GM21390 (cell line): ENCODE data around the gene FYN.
"Not testable (repeated sequence)": the region's sequence is repeated elsewhere in the genome, so short reads cannot be mapped to it uniquely, and the experiment has no call there.

Source experiments
- ATAC-seq: cut with Tn5 transposase; IDR thresholded peaks from one replicate; pipeline ENCODE4 v1.9.1; 2021; ENCODE audit not compliant: unreplicated experiment

FYN gene

DNA sequence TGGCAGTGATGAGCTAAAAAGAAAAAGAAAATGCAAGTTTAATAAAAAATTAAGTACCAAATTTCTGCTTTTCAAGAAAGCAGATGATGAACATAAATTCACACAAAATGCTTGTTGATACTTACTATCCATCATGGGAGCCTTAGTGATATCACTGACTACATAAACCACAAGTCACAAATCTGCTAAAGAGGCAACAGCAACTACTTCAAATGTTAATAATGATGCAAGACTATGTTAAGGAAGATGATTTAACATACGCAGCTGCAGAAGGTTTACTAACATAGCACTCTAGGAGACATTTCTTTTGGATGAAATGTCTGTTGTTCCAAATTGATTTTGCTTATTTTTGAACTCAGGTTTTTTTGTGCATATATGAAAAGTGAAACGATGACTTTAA lies 18.6 kb downstream of the FYN start:
- no peak for ATAC-seq

DNA sequence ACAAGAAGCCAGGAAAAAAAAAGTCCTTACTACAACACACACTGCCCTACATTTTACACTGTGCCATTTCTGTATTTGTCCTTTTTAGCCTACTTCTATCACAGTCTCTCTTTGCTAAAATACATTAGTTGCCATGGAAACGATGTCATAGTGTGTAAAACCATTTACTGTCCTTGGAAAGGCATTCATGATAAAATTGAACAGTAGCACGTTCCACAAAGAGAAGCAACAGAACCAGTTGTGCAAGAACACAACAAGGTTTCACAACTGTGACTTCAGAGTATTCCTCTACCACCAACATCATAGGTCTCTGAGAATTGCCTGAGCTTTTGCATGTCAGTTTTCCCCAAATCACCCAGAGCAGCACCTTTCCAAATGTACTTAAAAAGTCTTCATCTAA lies 20.5 kb downstream of the FYN start:
- no peak for ATAC-seq

DNA sequence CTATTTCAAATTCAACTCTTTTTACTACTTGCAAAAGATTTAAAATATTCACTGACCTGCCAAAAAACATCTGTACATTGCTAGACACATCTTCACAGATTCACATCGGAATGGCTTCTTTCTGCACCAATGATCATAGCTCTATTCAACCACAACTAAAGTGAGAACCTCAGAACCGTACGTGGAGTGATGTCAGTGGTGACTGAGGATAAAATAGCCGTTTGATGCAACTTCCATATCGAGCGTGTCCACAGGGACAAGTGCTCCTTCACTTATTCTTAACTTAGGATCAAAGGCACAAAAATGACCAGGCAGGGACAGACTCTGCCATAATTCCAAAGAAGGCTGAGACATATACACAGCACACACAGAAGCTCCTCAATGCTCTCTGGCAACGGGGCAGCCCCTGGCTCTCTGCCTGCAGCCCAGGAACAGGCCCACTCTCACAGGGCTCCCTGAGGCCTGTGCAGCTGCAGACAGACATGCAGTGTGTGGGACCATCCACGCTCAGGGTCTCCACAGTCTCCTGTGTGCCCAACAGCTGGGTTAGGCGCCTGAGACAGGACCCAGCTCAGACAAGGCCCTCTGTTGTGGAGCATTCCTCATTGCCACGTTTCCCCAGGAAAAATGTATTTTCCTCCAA lies 22.8 kb downstream of the FYN start:
- ATAC-seq, result peak; percentile 58

DNA sequence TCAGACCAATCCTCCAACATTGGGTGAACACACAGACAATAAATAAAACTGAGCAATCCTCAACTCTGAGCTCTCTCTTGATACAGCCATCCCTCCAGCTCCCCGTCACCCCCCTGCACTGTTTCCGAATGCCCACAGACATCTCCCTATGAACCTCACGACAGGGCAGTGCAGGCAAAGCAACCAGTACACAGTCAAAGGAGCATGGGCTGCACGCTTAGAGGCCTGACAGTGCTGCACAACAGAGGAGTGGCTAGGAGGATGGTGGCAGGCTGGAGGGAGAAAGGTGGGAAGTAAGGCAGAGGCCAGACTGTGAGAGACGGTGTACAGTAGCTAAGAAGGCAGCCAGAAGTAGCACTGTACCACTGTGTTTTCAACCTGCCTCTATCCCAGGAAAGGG lies 24.0 kb downstream of the FYN start:
- no peak for ATAC-seq

DNA sequence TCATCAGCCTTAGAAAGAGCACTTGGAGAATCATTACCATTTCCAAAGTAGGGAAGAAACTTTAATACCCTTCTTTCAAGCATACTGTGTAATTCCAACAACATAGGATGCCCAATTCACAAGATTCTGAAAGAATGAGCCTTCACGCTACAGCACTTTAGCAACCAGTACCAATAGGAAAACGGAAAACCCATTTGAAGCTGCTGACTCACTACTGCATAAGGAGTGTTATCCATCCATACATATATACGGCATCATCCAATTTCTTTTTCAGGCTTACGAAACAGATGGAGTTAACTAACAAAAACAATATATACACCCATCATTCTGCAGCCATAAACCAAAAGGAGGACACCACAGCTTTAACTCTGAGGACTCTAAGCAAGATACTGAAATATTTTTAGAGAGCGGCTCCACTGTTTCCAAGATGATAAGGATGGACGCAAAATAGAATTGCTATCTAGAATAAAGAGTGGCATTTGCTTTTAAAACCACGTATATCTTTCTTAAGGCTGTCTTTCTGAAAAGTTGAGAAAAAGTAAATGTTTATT lies 24.9 kb downstream of the FYN start:
- no peak for ATAC-seq

DNA sequence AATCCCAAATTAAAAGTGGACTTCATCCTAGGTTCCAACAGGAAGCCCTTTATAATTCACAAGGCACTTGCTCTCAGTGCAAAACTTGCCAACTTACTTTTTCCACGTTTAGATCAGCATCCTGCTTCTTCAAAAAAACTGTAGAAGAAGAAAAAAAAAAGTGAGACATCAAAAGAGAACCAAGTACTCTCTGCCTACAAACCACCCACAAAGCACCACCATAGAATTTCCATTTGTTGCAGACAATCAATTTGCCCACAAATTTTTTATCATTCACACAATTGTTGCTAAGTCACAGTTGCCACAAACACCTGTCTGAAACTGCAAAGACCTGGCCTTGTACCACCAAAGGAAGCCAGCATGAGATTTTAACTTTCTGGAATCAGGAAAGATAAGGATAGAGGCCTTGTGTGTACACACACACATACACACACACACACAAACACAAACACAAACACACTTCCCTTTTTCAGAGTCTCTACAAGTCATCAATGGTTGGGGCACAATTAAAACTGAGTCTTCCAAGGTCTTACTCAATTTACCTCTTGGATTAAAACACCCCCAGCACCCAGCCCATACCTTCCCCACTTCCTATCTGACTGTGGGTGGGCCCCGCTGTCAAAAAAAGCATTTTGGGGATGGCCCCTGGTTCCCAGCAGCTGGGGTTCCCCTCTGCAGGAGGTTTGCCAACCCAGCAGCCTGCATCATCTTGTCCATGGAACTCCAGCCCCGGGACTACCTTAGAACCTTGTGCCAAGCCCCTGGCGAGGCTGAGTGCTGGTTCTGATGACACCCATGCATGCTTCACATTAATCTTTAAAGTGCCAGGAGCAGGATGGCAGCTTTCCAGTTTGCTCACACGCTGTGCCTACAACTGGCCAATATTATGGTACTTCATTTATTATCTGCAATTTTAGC lies 26.5 kb downstream of the FYN start:
- no peak for ATAC-seq

DNA sequence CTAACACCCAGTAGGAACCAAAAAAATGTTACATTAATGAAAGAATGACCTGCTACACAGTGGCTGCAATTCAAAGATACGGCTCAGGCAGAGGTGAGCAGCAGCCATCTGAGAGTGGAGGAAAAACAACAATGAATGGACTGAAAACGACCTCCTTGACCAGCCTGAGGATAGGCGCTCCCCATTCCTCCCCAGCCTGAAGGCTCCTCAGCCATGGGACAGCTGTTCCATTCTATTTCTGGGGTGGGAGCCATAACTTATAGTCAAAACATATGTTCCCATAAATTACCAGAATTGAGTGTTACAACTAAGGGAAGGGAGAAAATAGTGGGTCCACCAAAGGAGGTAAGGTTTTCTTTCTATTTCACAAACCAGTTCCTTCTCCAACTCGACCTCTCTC lies 27.2 kb downstream of the FYN start:
- ATAC-seq, result no peak

DNA sequence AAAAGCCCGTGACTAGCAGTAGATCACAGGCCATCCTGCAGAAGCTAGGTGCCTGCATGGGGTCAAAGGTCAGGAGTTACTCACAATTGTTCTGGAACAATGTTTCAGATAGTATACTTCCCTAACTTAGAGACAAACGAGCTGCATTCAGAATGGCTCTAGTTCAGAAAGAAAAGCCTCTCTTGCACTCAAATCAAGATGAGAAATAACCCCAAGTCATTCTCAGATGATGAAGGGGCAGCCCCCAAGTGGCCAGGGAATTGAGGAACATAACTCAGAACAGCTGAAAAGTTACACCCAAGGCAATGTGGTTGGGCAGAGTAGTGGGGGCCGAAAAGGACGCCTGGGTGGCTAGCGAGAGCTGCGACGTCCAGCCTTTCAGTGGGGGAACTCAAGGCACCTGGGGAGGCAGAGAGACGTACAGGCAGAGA lies 27.8 kb downstream of the FYN start:
- peak; percentile 43 for ATAC-seq

DNA sequence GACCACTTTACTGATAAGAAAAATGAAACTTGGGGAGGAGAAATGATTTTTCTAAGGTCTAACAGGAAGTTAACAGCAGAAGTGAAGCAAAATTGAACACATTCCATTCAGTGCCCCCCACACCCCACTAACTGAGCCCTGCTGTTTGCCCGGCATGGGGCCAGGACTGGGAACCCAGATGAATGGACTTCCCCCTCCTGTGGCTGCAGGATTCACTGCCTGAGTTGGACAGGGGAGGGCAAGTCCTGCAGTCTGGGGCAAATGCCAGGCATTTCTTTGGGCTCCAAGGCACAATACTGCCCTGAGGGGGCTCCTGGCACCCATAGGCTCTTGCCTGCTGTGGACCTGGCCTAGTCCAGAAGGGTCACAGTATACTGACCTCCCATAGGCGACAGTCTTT lies 28.3 kb downstream of the FYN start:
- no peak for ATAC-seq

DNA sequence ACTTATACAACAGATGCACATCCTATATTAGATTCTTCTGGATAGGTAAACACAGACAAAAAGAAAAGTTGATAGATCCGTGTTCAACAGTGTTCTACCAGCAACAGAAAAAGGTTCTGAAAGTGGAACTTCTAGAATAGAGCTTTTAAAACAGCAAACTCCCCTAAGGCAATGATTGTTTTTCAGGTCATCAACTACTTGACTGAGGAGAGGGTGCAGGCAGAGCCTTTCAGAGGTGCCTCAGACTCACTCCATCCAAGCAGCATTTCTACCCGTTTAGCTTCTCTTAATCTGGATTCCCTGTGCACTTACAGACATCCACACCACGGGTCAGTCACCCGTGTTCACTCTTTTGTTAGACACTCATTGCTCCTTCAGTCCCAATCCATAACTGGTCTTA lies 28.9 kb downstream of the FYN start:
- peak; percentile 63 for ATAC-seq

DNA sequence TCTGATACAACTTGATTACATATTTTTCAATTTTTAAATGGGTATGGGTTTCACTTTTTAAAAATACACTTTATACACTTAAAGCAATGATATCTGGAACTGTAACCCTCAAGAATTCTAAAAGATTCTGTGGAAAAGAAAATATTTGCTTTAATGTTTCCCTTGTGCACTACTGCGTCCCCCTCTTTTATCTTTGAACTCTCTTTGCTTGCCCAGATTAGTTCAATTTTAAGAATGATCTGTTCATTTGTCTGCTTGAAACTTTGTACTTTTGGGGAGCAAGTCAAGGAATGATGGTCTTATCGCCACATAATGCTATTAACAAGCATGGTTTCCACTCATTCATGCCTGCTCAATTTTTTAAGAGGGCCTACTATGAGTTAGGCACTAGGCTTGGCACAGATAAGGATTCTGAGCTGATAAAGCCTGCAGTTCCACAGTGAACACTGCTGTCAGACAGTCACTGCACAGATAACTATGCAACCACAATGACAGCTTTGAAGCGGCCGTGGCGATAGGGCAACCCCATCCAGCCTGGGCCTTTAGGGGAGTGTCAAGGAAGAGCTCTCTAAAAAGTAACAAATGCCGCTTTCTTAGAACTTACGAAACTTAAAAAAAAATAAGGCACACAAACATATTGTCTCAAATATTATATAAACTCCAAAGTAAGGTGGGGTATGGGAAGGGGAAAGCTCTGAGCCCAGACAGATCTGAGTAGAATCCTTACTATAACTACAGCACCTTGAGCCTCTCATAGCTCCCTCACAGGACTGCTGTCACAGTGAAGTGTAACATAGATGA lies 29.7 kb downstream of the FYN start:
- no peak for ATAC-seq

DNA sequence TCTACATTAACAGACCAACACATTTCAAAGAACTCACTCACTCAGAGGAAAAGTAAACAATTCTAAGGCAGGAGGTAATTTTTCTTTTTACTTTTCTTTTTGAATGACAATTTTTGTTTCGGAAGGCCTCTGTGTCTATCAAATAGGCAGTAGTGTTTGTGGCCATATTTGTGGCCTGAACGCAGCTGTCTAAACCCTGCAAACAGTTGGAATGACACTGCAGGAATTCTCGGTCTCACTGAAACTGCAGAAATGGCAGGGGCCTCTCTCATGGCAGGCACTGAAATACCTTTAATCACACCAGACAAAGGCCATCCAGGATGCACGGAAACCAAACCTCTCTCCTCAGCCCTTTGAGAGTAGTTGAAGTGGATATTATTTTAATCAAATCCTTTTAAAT lies 30.4 kb downstream of the FYN start:
- no peak for ATAC-seq

DNA sequence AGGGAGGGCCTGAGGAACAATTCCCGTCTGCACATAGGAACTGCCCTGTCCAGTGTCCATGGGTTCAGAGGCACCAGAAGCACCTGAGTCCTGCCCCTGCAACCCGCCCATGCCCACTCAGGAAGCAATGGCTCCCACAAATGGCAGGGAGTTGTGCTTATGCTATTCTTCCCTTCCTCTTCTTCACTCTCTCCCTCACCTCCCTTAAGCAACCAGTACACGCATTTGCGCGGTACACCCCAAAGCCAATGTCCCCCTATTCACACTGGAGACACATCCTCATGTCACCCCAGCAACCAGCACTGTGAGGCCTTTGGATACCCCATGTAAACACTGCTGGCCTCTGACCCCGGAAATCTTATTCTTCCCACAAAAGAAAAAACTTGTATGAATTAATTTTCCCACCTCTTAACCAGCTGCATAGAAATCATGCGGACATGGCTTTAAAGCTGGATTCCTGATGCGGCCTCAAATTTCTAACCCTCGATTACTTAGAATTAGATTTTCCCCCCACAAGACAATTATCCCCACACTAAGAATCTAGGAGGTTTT lies 30.9 kb downstream of the FYN start:
- no peak for ATAC-seq

DNA sequence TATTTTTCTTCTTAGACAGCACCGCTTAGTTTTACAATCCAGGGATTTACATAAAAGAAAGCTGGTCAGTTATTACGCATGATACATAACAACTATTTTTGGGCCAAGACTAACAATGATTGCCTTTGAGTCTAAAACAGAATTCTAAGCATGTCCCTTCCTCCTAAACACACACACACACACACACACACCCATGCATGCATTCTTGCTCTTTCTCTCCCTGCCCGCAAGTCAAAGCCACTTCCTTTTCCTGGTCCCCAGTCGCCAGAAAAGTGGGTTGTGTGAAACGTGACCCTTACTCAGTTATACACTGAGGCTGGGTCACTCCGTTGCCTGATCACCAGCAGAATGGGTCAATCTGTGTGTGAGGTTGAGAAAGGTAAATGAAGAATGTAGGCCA lies 31.4 kb downstream of the FYN start:
- ATAC-seq, result no peak

DNA sequence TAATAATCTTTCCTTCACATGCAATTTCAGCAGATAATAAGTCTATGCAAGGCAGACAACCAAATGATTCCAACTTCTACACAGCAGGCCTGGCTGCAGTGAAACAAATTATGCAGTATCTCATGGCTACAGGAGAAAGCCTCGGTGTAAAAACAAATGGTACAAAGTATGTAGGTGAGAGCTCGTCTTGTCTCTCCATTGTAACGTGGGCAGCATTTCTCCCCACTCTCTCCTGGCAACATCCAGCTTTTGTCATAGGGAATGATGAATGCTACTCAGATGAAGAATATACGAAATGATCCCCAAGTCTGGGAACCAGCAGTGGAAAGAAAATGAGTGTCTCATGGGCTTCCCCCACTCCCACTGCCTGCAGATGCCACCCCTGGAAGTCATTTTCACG lies 32.4 kb downstream of the FYN start:
- no peak for ATAC-seq

DNA sequence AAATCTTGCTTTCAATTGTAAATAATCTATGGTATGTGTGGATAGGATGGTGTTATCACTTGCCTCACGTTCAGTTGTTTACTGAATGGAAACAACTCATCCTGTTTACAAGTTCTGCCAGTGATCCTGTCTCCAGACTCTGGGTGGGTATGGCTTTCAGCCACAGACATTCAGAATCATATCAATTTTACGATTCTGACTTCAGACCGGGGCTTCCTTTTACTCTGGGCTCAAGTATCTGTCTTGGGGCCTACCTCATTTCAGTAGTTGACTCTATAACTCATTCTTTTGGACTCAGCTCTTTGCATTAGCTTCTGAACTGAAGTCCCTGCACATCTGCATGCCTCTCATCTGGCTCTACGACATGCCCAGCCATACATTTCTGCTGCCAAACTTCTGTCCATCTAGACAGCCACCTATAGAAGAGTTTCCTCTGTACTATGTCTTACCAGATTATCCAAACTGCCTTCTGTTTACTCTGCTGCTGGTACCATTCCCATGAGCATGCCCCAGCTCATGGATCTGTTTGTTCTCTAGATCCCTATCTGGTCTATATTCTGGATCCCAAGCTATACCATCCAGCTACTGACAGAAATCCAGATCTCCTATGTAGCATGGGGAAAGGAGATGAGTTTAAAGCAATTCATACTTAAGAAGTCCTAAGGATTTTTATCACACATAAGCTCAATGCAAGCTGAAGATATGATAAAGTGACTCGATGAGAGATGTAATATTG lies 34.3 kb downstream of the FYN start:
- ATAC-seq, result no peak

DNA sequence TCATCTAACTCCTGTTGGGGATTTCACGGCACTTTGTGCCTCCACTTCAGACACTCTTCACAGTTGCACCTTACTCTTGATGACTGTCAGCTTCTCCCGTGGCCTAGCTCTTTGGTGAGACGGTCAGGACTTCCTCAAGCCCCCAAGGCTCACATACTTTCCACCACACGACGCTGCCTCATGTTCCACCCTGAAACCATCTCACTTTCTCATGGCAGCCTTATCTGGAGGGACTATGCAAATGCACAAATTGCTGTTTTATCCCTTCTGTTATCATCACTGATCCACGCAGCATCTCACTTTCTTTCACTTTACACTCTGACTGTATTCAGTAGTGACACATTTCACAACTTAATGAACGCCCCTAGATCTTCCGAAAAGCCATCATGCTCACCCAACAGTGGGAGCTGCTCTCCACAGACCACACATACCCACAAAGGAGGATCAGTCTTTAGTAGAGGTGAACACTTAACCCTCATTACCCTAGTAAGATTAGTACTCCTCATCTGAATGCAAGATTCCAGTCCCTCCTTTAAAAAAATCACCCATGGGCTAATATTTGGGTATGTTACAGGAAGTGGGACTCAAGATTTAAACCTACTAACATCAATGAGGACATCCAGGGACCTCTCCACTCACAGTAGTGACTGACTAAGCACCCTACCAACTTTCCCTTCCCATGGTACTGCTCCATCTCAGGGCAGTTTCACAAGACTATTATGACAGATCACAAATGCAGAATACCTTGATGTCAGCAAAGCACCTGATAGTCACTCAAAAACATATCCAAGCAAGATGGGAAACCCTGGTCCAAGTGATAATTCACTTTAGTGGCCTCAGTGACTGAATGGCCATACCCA lies 35.4 kb downstream of the FYN start:
- ATAC-seq, result peak; percentile 79

DNA sequence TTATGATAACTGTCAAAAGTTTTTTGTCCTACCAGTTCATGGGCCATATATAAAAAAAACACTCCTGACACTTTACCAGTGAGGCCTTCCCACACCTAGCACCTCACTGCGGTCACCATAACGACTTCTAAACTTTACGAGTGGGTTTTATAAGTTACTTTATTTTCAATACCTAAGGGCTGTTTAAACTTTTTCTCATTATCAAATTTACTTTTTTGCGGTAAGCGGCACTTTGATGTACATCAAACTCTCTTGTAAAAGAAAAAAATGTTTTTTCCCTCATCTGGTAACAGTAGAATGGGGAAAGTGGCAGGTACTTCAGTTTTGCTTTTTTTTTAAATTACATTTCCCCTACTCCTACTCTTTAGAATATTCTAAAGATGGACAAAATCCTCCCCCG lies 36.2 kb downstream of the FYN start:
- no peak for ATAC-seq

DNA sequence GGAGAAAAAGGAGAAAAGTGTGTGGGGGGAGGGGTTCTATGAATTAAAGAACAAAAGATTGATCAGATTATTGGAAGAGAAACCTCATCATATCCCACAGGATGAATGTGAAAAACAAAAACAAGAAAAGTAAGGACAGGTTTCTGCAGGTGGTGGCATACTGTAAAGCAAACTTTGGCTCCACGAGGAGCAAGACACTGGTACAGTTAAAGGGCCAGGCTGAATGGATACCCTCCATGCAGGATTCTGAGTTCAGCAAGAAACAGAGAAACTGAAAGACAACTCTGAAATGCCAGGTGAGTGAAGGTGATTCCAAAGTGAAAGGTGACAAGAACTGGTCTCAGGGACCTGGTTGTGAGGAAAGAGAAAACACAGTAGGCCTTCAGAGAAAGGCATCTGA lies 37.4 kb downstream of the FYN start:
- no peak for ATAC-seq

DNA sequence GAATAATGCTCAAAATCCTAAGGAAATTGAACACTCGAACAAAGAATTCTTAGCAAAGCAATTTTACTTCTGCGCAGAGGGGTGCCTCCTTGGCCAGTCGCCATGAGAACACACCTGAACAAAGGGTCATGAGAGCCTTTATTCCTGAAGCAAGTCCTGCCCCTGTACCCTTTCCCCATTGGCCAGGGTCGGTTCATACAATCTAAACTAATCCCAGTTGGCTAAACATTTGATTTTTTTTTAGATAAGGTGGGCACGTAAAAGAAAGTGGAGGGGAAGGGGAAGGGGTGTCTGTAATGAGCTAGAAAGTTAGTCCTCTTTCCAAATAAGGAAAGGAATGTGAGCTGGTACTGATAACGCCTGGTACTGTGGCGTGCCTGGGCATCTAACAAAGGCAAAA lies 37.9 kb downstream of the FYN start:
- ATAC-seq, result not testable (repeated sequence)
